Natural killer cell (primary cell): ENCODE data around the gene NAB1. TPM values are rescaled to one million over a fixed set of nuclear protein-coding genes. Genes with fewer than 3 reads are reported as not detected.
A peak's percentile ranks its signal among the peaks of the same experiment; 100 is the strongest.

Experiments
- ATAC-seq, 3 donors: fragments of 150-1000 bp in 2 of 3; fragments of 200-7000 bp in 1 of 3; cut with Tn5 transposase; 1 replicate in 1 of 3; 2 replicates in 2 of 3; pipeline ENCODE4 v1.10.0; 2021; ENCODE audit warnings: mild to moderate bottlenecking in 2 of 3, moderate library complexity in 2 of 3
- DNase-seq, 2 donors: peaks; one replicate each; pipeline versions ENCODE4 v3.0.0 to v3.0.0-alpha.2; 2013 to 2021; ENCODE audit warnings: mixed read lengths in 1 of 2
- H3K27ac ChIP-seq: one replicate; pipeline ENCODE4 v1.5.1; 2013; ENCODE audit warnings: mild to moderate bottlenecking, low read length
- H3K27me3 ChIP-seq: one replicate; pipeline ENCODE4 v1.6.1; 2013; ENCODE audit warnings: low read length; ENCODE audit not compliant: control insufficient read depth, insufficient read depth
- H3K36me3 ChIP-seq: one replicate; pipeline ENCODE4 v1.6.1; 2013; ENCODE audit warnings: low read length; ENCODE audit not compliant: control insufficient read depth, insufficient read depth
- H3K4me1 ChIP-seq: one replicate; pipeline ENCODE4 v1.6.1; 2013; ENCODE audit warnings: low read length; ENCODE audit not compliant: control insufficient read depth, insufficient read depth
- H3K4me3 ChIP-seq: one replicate; pipeline ENCODE4 v1.5.1; 2013; ENCODE audit warnings: low read length
- H3K9me3 ChIP-seq: one replicate; pipeline ENCODE4 v1.6.1; 2013; ENCODE audit warnings: low read length; ENCODE audit not compliant: control insufficient read depth, insufficient read depth
- H3K27ac Mint-ChIP-seq, 2 donors: one replicate each; pipeline ENCODE4 v1.8.0; 2022; ENCODE audit warnings: mild to moderate bottlenecking in 2 of 2, mixed read lengths in 2 of 2, moderate library complexity in 1 of 2
- H3K27me3 Mint-ChIP-seq, 2 donors: one replicate each; pipeline ENCODE4 v1.8.0; 2022; ENCODE audit warnings: low read depth in 2 of 2, mixed read lengths in 2 of 2
- H3K36me3 Mint-ChIP-seq: one replicate; pipeline ENCODE4 v1.8.0; 2022; ENCODE audit warnings: mixed read lengths
- H3K4me1 Mint-ChIP-seq, 2 donors: one replicate each; pipeline ENCODE4 v1.8.0; 2022; ENCODE audit warnings: mixed read lengths in 2 of 2
- H3K4me3 Mint-ChIP-seq: one replicate; pipeline ENCODE4 v1.8.0; 2022; ENCODE audit warnings: mild to moderate bottlenecking, moderate library complexity, mixed read lengths
- H3K9me3 Mint-ChIP-seq, 2 donors: one replicate each; pipeline ENCODE4 v1.8.0; 2022; ENCODE audit warnings: mixed read lengths in 2 of 2
- CTCF ChIP-seq: fragments of 200-600 bp; IDR thresholded peaks from one replicate; pipeline ENCODE4 v1.8.0; 2022; ENCODE audit warnings: antibody characterized with exemption
- WGBS: methylation state at CpG from one replicate; pipeline ENCODE4 v1.1.7; 2013; ENCODE audit warnings: missing lambda C conversion rate; ENCODE audit not compliant: insufficient coverage; 5-methylcytosine and 5-hydroxymethylcytosine counted together
- intact Hi-C: fragments of 100-400 bp; cut with micrococcal nuclease; formaldehyde crosslinking; loops from one replicate; pipeline ENCODE4 v1.14.2; 2022
- total RNA-seq, 4 donors: library from RNA; stranded (reverse); fragments of 120-200 nt in 1 of 4; gene quantifications; one replicate each; pipeline versions ENCODE4 v1.2.3 to v1.2.4, GENCODE V29; 2013 to 2022

NAB1 gene
- total RNA-seq, 3 donors from 2014 or later (not counting 1 experiment from before 2014, with no cell fraction given): 31.2 to 42.0 (median 37.8) TPM

DNA sequence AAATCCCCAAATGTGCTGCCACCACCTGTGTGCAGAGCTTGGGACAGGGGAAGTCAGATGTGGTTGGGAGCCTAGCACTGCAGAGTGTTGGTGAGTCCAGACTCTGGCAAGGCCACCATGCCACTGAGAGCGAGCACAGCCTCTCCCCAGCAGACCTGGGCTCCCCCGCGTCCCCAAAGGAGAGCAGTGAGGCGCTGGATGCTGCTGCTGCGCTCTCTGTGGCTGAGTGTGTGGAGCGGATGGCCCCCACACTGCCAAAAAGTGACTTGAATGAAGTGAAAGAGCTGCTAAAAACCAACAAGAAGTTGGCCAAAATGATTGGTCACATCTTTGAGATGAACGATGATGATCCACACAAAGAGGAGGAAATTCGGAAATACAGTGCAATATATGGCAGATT is 10.7 kb downstream of the NAB1 start:
- no peak for DNase-seq
- no peak for TF ChIP-seq CTCF

DNA sequence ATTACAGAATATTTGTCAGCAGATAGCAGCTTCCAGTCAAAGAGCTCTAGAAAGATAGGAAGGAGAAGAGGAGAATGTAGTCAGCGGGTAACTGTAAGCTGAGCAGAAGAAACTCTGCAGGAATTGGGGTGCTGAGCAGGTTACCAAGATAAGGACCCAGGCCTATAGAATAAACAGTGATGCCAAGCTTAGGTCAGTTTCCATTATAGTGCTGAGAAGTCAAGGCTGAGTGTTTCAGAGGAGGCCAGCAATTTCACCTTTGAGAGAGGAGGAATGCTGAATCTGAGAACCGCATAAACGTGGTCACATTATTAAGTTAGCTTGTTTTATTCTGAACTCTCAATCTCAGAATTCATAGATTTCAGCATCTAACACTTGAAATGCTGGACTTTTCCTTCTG is 13.9 kb downstream of the NAB1 start:
- H3K36me3 Mint-ChIP-seq: peaks cover 9% of the 10 kb centered on the region
- H3K4me1 Mint-ChIP-seq: peaks cover 18 to 32% of the 10 kb centered on the region in 2 donors
- Histone ChIP-seq H3K4me3 (no peak overlapping the region), H3K36me3 (peaks cover 5% of the 10 kb centered on the region), H3K9me3 (no peaks in the 10 kb centered on the region), H3K4me1 (no peaks in the 10 kb centered on the region), H3K27me3 (no peaks in the 10 kb centered on the region), H3K27ac (no peak overlapping the region)
- WGBS: 96% methylated on average over 3 of the region's 3 CpGs
- ATAC-seq (no peak), DNase-seq (no peak)
- no peaks in the 10 kb centered on the region for H3K9me3 Mint-ChIP-seq
- no peak for TF ChIP-seq CTCF
- no peaks in the 10 kb centered on the region for H3K27me3 Mint-ChIP-seq
- H3K27ac Mint-ChIP-seq: no peak overlapping the region
- H3K4me3 Mint-ChIP-seq: no peak overlapping the region
- intact Hi-C loops: no loop called here

More for the DNA sequence above, 10.7 kb downstream of the NAB1 start:
- intact Hi-C loops: no loop called here
- Histone ChIP-seq H3K9me3 (no peaks in the 10 kb centered on the region), H3K27ac (no peak overlapping the region), H3K27me3 (no peaks in the 10 kb centered on the region), H3K4me1 (no peaks in the 10 kb centered on the region), H3K36me3 (peaks cover 5% of the 10 kb centered on the region), H3K4me3 (no peak overlapping the region)
- Mint-ChIP-seq H3K4me3 (no peak overlapping the region), H3K9me3 (no peaks in the 10 kb centered on the region), H3K27ac (no peak overlapping the region), H3K36me3 (no peaks in the 10 kb centered on the region), H3K27me3 (no peaks in the 10 kb centered on the region), H3K4me1 (peaks cover 16 to 27% of the 10 kb centered on the region in 2 donors)
- no peak for ATAC-seq
- 95% methylated on average over 8 of the region's 8 CpGs for WGBS

- Histone ChIP-seq H3K27ac (no peak overlapping the region), H3K4me3 (no peak overlapping the region), H3K36me3 (peaks cover 5% of the 10 kb centered on the region), H3K27me3 (no peaks in the 10 kb centered on the region), H3K9me3 (no peaks in the 10 kb centered on the region), H3K4me1 (no peaks in the 10 kb centered on the region)
- intact Hi-C loops: no loop called here
- DNase-seq: no peak
- no peak for ATAC-seq
- peaks cover 9% of the 10 kb centered on the region for H3K36me3 Mint-ChIP-seq
- TF ChIP-seq CTCF: no peak
- H3K4me1 Mint-ChIP-seq: peaks cover 18 to 32% of the 10 kb centered on the region in 2 donors
- H3K4me3 Mint-ChIP-seq: no peak overlapping the region
- WGBS: 70% methylated on average over 1 of the region's 2 CpGs
- no peaks in the 10 kb centered on the region for H3K9me3 Mint-ChIP-seq
- H3K27ac Mint-ChIP-seq: peak overlapping the region in 1 of 2 donors; percentile 24
- no peaks in the 10 kb centered on the region for H3K27me3 Mint-ChIP-seq
Measured at GRCh38 chr2:190663348-190663747, 14.5 kb downstream of the NAB1 start.

GRCh38 chr2:190663839-190664238 is 15.0 kb downstream of the NAB1 start:
- peak overlapping the region; percentile 24 to 39 for H3K27ac Mint-ChIP-seq

More at GRCh38 chr2:190663839-190664238, 15.0 kb downstream of the NAB1 start:
- Mint-ChIP-seq H3K4me3 (no peak overlapping the region), H3K36me3 (peaks cover 9% of the 10 kb centered on the region), H3K4me1 (peaks cover 18 to 27% of the 10 kb centered on the region in 2 donors), H3K9me3 (no peaks in the 10 kb centered on the region), H3K27me3 (no peaks in the 10 kb centered on the region)
- no peak for ATAC-seq
- no peak for DNase-seq
- no peak overlapping the region for H3K27ac ChIP-seq
- no CpG with 5 or more reads among the region's 3 CpGs for WGBS
- no peaks in the 10 kb centered on the region for H3K4me1 ChIP-seq
- no peak for TF ChIP-seq CTCF
- no peaks in the 10 kb centered on the region for H3K27me3 ChIP-seq
- no peak overlapping the region for H3K4me3 ChIP-seq
- H3K36me3 ChIP-seq: peaks cover 5% of the 10 kb centered on the region
- intact Hi-C loops: no loop called here
- H3K9me3 ChIP-seq: no peaks in the 10 kb centered on the region
